GM12878 (cell line): Measurements from ENCODE around the gene KIF3A. TPM values are rescaled to one million over a fixed set of nuclear protein-coding genes. Genes with fewer than 3 reads are reported as not detected.

Experiments used
- ATAC-seq: fragments of 200-7000 bp; cut with Tn5 transposase; 3 replicates; pipeline ENCODE4 v1.9.1; 2020; ENCODE audit warnings: mild to moderate bottlenecking, moderate library complexity
- BruUV-seq: library from RNA; stranded (reverse); fragments of 400-500 nt; replicated peaks from 2 replicates; lab custom pipeline; 2021; lab: Mats Ljungman, UMichigan
- CTCF ChIA-PET: fragments of 300-600 bp; sonication (Branson Sonifier 250); formaldehyde crosslinking; extraction: SDS; loops from one replicate; lab custom pipeline; 2021; ENCODE audit warnings: inconsistent platforms; lab: Yijun Ruan, JAX
- POLR2A ChIA-PET: fragments of 350-600 bp; formaldehyde crosslinking; extraction: SDS; loops from one replicate; lab custom pipeline; 2021; ENCODE audit warnings: inconsistent platforms; lab: Charles Lee
- RAD21 ChIA-PET: fragments of 300-600 bp; sonication (Branson Sonifier 250); formaldehyde crosslinking; loops from one replicate; lab custom pipeline; 2023; ENCODE audit warnings: antibody characterized with exemption; ENCODE audit not compliant: unreplicated experiment; lab: Charles Lee
- SMC1A ChIA-PET: fragments of 300-600 bp; sonication (Branson Sonifier 250); formaldehyde crosslinking; loops from one replicate; lab custom pipeline; 2023; ENCODE audit not compliant: unreplicated experiment, uncharacterized antibody; lab: Charles Lee
- DNase-seq: peaks from one replicate; pipeline ENCODE4 v3.0.0-alpha.2; 2011; ENCODE audit warnings: low read depth, low spot score
- FAIRE-seq: peaks from 3 replicates; lab custom pipeline; 2011; peaks lifted over from hg19 to GRCh38; lab: Jason Lieb, UNC
- H2AFZ ChIP-seq: 2 replicates; pipeline ENCODE4 v1.6.0; 2011; ENCODE audit warnings: low read depth, low read length, control low read depth; ENCODE audit not compliant: control insufficient read depth
- H3K27ac ChIP-seq: 2 replicates; pipeline ENCODE4 v1.5.1; 2011; ENCODE audit warnings: control low read depth; ENCODE audit not compliant: control insufficient read depth, insufficient read depth
- H3K27me3 ChIP-seq, 2 experiments: replicated peaks in 1 of 2; 2 replicates each; pipeline versions ENCODE4 v1.6.0 to v1.6.1; 2011; ENCODE audit warnings: low read length in 1 of 2; ENCODE audit not compliant: control insufficient read depth in 2 of 2, insufficient read depth in 2 of 2
- H3K36me3 ChIP-seq, 2 experiments: 2 replicates each; pipeline ENCODE4 v1.5.1; 2011; ENCODE audit warnings: low read length in 1 of 2; ENCODE audit not compliant: control insufficient read depth in 2 of 2, insufficient read depth in 2 of 2
- H3K4me1 ChIP-seq: 2 replicates; pipeline ENCODE4 v1.6.1; 2011; ENCODE audit warnings: mild to moderate bottlenecking, low read length, moderate library complexity, mixed read lengths; ENCODE audit not compliant: control insufficient read depth, insufficient read depth
- H3K4me2 ChIP-seq: 2 replicates; pipeline ENCODE4 v1.6.0; 2011; ENCODE audit warnings: control low read depth; ENCODE audit not compliant: control insufficient read depth, insufficient read depth
- H3K4me3 ChIP-seq: fragments of 200-600 bp; sonication (generic); 2 replicates; pipeline ENCODE4 v1.5.1; 2016
- H3K79me2 ChIP-seq: 2 replicates; pipeline ENCODE4 v1.6.0; 2011; ENCODE audit warnings: low read length; ENCODE audit not compliant: control insufficient read depth, insufficient read depth
- H3K9ac ChIP-seq: 2 replicates; pipeline ENCODE4 v1.8.0; 2011; ENCODE audit warnings: low read length, control low read depth, mixed read lengths; ENCODE audit not compliant: control insufficient read depth, insufficient read depth
- H3K9me3 ChIP-seq: replicated peaks from 3 replicates; pipeline ENCODE4 v1.5.1; 2011; ENCODE audit warnings: mild to moderate bottlenecking, low read length; ENCODE audit not compliant: control insufficient read depth, insufficient read depth
- H4K20me1 ChIP-seq: 2 replicates; pipeline ENCODE4 v1.6.0; 2011; ENCODE audit not compliant: control insufficient read depth, insufficient read depth
- CBX3 ChIP-seq: fragments of 200-600 bp; sonication (generic); IDR thresholded peaks from 2 replicates; pipeline ENCODE4 v1.6.1; 2016; ENCODE audit warnings: low read depth, borderline replicate concordance
- CREB1 ChIP-seq: IDR thresholded peaks from 2 replicates; pipeline ENCODE4 v1.6.1; 2012; ENCODE audit warnings: low read depth, mild to moderate bottlenecking, inconsistent platforms
- CREM ChIP-seq: IDR thresholded peaks from 2 replicates; pipeline ENCODE4 v1.6.1; 2014; ENCODE audit warnings: antibody characterized with exemption, low read depth
- DPF2 ChIP-seq: fragments of 450-650 bp; IDR thresholded peaks from 2 replicates; pipeline ENCODE4 v1.6.1; 2017; ENCODE audit warnings: mild to moderate bottlenecking
- EED ChIP-seq: sonication (generic); IDR thresholded peaks from 2 replicates; pipeline ENCODE4 v1.6.1; 2016; ENCODE audit warnings: antibody characterized with exemption, low read depth
- KLF5 ChIP-seq: fragments of 450-650 bp; IDR thresholded peaks from 2 replicates; pipeline ENCODE4 v1.6.1; 2014; ENCODE audit warnings: mild to moderate bottlenecking; ENCODE audit not compliant: partially characterized antibody
- MEF2A ChIP-seq: IDR thresholded peaks from 2 replicates; pipeline ENCODE4 v1.6.1; 2011; ENCODE audit warnings: low read depth, mild to moderate bottlenecking, low read length, moderate library complexity; ENCODE audit not compliant: insufficient read depth
- RCOR1 ChIP-seq: conservative IDR thresholded peaks from 2 replicates; pipeline ENCODE4 v1.6.1; 2012; ENCODE audit warnings: low read depth, low read length, improper control_type of control experiment
- SMARCA5 ChIP-seq: fragments of 450-650 bp; IDR thresholded peaks from 2 replicates; pipeline ENCODE4 v1.6.1; 2017; ENCODE audit warnings: mild to moderate bottlenecking
- SRF ChIP-seq, 2 experiments: IDR thresholded peaks; 2 replicates each; pipeline ENCODE4 v1.6.1; 2011; ENCODE audit warnings: low read depth in 2 of 2, low read length in 2 of 2, mild to moderate bottlenecking in 1 of 2, moderate library complexity in 1 of 2
- ZNF274 ChIP-seq: IDR thresholded peaks from one replicate; pipeline ENCODE4 v1.8.0; 2011; ENCODE audit not compliant: insufficient read length, insufficient read depth
- WGBS: methylation state at CpG from one replicate; pipeline ENCODE4 v1.1.6; 2016; ENCODE audit warnings: low lambda C conversion rate; ENCODE audit not compliant: insufficient replicate concordance, insufficient coverage; ENCODE audit errors: missing lambda C conversion rate; 5-methylcytosine and 5-hydroxymethylcytosine counted together
- in situ Hi-C: fragments of 300-500 bp; cut with MboI; formaldehyde crosslinking; loops from 9 replicates; pipeline ENCODE4 v1.14.3; 2018; ENCODE audit warnings: mixed read lengths
- intact Hi-C: fragments of 100-400 bp; cut with micrococcal nuclease; formaldehyde crosslinking; loops from one replicate; pipeline ENCODE4 v1.14.2; 2022; ENCODE audit not compliant: unreplicated experiment
- polyA plus RNA-seq, 11 experiments: library from polyadenylated mRNA; depleted of rRNA in 4 of 11; unstranded in 6 of 11; stranded (reverse) in 5 of 11; fragments of >200 nt; fragmentation: Nextera tagmentation in 4 of 11; fragmentation: Illumina TruSeq in 1 of 11; extraction: Ambion mirVana in 4 of 11; extraction: Trizol in 1 of 11; gene quantifications; 1 replicate in 1 of 11; 2 replicates in 10 of 11; pipeline versions ENCODE4 v1.2.1 to v1.2.3, GENCODE V29; 2011 to 2016; ENCODE audit warnings: inconsistent platforms in 2 of 11, missing spikeins in 2 of 11, low read depth in 1 of 11
- total RNA-seq, 4 experiments: library from RNA; depleted of rRNA in 3 of 4; stranded (reverse); fragments of >200 nt in 3 of 4; fragmentation: Illumina TruSeq in 1 of 4; extraction: Trizol in 1 of 4; gene quantifications; 2 replicates each; pipeline versions ENCODE4 v1.2.1 to v1.2.3, GENCODE V29; 2013 to 2021
- TF ChIP-seq, protein P1 (sequence below): fragments of 450-650 bp; conservative IDR thresholded peaks from 2 replicates; pipeline ENCODE4 v1.6.1; 2017; ENCODE audit warnings: mild to moderate bottlenecking, moderate library complexity

Gene KIF3A
- total and polyA plus RNA-seq, 10 of the 15 experiments (the other 5 are each of a cell fraction or from before 2014, with no cell fraction given) = 2.7 to 36.5 (median 10.0) TPM

GRCh38 chr5:132668706-132669454 lies 68.5 kb downstream of the KIF3A start:
- ChIA-PET CTCF (interaction anchor here (1.5 kb wide), 1 partner anchor 20 kb away, joined by 3 read pairs; no protein-coding TSS in a partner anchor), SMC1A (interaction anchor here (11.4 kb wide), 1 partner anchor 7 kb away, joined by 156 read pairs; the partner anchor contains the start of gene IL13), POLR2A (interaction anchor here (1.0 to 11.2 kb wide), 2 partner anchors 6 to 14 kb away, joined by 3 to 118 read pairs; partner anchors contain the start of gene IL13), RAD21 (interaction anchor here (0.8 to 1.9 kb wide), 3 partner anchors 26 to 82 kb away, joined by 3 to 6 read pairs (median 3); no protein-coding TSS in a partner anchor)
- Histone ChIP-seq H2AFZ (no peak overlapping the region), H3K79me2 (no peaks in the 10 kb centered on the region), H3K4me3 (no peak overlapping the region), H3K27ac (no peak overlapping the region), H3K36me3 (no peaks in the 10 kb centered on the region), H4K20me1 (no peaks in the 10 kb centered on the region), H3K27me3 (no peaks in the 10 kb centered on the region), H3K9me3 (no peaks in the 10 kb centered on the region), H3K4me2 (no peak overlapping the region), H3K4me1 (peaks cover 24% of the 10 kb centered on the region), H3K9ac (no peak overlapping the region)
- BruUV-seq = no TSS peak
- 86% methylated on average over 14 of the region's 14 CpGs for WGBS
- DNase-seq = no peak
- in situ Hi-C loops (no loop called here), intact Hi-C loops (no loop called here)
- TF ChIP-seq ZNF274 (no peak), SRF (IDR thresholded peaks at IDR 0.05; ENCODE audit: low read depth in 2 of 2, low read length in 2 of 2) (no peak), CREM (no peak), CBX3 (no peak), SMARCA5 (no peak), KLF5 (no peak), RCOR1 (no peak), EED (no peak), DPF2 (no peak), CREB1 (no peak), MEF2A (no peak)
- TF ChIP-seq, protein P1, sequence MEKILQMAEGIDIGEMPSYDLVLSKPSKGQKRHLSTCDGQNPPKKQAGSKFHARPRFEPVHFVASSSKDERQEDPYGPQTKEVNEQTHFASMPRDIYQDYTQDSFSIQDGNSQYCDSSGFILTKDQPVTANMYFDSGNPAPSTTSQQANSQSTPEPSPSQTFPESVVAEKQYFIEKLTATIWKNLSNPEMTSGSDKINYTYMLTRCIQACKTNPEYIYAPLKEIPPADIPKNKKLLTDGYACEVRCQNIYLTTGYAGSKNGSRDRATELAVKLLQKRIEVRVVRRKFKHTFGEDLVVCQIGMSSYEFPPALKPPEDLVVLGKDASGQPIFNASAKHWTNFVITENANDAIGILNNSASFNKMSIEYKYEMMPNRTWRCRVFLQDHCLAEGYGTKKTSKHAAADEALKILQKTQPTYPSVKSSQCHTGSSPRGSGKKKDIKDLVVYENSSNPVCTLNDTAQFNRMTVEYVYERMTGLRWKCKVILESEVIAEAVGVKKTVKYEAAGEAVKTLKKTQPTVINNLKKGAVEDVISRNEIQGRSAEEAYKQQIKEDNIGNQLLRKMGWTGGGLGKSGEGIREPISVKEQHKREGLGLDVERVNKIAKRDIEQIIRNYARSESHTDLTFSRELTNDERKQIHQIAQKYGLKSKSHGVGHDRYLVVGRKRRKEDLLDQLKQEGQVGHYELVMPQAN = no peak
- ATAC-seq = no peak
- no peak for FAIRE-seq
